Erythroblast (primary cell): Measurements from ENCODE around the gene GCN1.

Experiments used
- GATA1 ChIP-seq: IDR thresholded peaks from 2 replicates; pipeline ENCODE4 v1.6.1; 2011; ENCODE audit warnings: low read depth, mild to moderate bottlenecking, control low read depth, low read length, moderate library complexity
- POLR2A ChIP-seq: IDR thresholded peaks from 2 replicates; pipeline ENCODE4 v1.6.1; 2011; ENCODE audit warnings: mild to moderate bottlenecking, low read length

DNA sequence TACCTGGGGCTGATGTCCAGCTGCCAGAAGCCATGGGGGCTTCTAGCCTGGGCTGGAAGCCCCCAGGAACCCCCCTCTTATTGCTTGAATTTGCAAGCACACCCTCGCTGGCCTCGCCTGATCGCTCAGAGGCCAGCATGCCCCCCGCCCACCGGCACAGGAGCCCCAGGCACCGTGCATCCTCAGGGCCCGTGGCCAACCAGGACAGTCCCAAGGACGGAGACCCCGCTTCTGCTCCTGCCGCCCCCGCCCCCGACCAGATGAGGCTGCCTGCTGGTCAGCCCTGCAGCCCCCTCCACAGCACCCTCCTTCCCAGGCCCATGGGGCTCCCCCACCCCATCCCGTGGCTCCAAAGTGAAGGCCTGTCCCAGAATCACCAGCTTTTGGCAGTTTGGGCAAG is 99.2 kb downstream of the GCN1 start:
- no peak for TF ChIP-seq POLR2A
- no peak for TF ChIP-seq GATA1
